GM19438 (cell line): ENCODE data around the gene SYNE3.

Experiments used
- ATAC-seq: cut with Tn5 transposase; IDR thresholded peaks from one replicate; pipeline ENCODE4 v1.9.1; 2021; ENCODE audit warnings: low read depth; ENCODE audit not compliant: unreplicated experiment

The SYNE3 gene

DNA sequence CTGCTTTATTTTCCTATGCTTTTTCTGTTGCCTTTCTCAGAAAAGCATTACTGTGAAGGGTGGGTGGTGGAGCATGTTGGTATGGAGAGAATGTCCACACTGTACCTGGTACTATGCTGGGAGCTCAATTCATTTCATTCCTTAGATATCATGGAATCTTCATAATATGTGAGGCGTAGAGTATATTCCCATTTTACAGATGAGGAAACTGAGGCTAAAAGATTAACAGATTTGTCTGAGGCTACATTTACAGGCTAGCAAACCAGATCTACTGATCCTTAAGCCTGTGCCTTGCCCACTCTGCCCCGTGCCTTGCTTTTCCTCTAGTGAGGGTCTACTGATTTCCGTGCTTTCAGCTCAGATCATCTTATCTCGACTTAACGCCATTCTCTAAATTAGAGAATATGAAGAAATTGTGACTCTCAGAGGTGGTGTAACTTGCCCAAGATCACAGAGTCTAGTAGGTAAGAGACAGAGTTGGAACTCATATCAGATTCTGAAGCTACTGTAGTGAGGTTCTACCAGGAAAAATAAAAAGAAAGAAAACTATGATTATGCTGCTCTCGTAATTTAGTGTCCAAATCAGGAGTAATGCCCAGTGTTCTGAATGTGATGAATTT, 23.9 kb upstream of the SYNE3 start:
- no peak for ATAC-seq

GRCh38 chr14:95538801-95539509, 22.5 kb upstream of the SYNE3 start:
- ATAC-seq: no peak

DNA sequence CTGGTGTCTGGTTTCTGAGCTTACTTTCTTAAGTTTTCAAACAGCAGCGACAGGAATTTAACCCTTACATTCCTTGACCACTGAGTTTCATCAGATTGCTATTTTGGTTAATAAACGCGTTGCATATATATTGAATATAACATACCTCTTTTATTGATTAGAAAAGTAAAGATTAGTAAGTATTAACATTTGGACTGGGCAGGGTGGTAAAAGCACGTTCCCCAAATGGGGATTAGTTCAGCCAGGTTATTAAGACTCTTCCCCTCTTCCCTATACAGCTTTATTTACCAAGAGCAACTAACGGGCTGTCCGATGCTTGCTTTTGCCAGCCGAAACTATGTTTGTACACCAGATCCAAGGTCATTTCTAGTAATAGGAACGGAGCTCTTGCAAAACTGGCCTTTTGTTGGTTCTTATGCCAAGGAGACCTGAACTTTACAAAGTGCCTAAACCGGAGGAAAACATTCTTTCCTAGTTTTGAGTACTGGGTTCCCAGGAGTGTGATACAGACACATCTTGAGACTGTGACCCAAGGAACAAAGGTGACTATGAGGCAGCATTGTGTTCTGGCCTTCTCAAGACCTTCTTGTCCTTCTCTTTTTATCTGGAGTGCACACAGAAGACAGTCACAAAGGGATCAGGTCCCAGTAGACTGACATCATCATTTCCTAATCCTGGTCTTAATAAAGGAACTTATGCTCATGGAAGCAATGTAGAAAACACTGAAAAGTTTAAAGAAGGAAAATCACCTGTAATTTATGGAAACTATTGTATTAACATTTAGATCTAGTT, 21.0 kb upstream of the SYNE3 start:
- no peak for ATAC-seq

DNA sequence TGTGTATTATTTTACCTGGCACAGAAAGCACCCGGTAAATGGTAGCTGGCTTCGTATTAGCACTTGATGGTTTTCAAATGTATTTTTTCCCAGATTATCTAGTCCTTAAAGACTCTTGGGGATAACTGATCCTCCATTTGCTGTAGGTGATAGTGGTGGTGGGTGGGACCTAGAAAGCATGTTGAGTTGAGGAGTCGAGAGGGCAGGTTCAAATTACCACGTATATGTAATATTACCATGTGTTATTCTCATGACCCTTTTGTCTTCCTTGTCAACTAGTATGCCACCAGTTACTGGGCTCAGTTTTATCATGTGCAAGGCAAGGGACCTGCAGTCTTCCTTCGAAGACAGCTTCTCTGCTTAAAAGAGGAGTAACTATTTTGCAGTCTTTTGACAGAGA, 20.2 kb upstream of the SYNE3 start:
- ATAC-seq: no peak

GRCh38 chr14:95536036-95536593, 19.7 kb upstream of the SYNE3 start:
- ATAC-seq: no peak

DNA sequence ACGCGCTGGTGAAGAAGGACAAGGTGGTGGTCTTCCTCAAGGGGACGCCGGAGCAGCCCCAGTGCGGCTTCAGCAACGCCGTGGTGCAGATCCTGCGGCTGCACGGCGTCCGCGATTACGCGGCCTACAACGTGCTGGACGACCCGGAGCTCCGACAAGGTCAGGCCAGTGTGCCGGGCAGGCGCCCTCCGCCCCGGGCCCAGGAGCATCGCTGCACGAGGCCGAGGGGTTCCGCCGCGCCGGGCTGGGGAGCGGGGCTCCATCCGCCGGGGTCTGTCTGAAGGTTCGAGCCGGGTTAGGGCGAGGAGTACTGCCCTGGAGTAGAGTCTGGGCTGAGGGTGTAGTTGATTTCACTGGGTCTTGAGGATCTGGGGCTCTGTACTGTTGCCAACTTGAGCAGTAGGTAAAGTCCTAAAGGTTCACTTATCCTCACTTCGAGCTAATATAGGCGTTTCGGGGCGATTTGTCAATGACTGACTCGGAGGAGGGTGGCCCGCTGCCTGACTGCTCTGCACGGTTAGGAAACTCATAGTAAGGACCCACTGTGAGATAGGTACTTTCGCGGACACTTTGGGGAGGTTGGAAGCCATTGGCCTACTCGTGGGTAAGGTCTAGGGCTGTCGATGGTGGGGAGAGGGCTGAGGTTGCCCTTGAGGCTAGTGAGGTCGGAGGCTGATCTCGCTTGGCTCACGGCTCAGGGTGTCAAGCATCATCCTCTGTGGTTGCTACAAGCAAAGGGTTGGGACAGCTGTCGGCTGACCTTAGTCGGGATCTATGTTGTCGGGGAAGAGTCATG, 19.0 kb upstream of the SYNE3 start:
- ATAC-seq: no peak

DNA sequence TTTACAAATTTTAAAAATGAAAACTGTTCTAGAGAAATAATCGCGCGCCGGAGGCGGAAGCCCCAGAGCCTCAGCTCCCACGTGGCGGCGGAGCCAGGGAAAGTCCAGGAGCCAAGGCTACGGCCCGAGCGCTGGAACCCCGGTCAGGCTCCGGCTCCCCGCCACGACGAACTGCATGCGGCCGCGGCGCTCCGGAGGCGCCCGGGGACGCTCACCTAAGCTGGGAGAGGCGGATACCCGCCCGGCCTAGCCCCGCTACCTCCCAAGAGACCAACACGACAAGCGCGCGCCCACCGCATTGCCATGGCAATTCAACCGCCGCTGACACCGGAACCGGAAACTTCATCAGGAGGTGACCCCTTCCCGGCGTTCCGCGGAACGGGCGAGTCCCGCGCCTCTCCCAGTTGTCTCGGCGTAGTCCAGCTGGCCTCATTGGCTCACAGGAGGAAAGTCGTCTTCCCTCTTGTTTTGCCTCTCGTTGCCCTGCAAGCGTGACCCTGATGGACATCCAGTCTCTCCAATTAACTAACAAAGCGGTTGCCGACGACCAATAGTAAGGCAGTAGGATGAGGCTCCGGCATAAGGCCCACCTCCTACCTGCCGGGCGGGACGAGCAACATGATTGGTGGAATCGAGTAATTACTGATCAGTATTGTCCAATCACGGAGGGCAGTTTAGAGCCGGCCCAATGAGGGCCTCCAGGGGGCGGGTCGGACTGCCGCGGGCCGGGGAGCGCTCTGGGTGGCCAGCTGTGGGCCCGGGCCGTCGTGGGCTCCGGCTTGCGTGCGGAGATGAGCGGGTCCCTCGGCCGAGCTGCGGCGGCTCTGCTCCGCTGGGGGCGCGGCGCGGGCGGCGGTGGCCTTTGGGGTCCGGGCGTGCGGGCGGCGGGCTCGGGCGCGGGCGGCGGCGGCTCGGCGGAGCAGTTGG, 18.1 kb upstream of the SYNE3 start, which contains the start of gene GLRX5:
Gene GLRX5 (plus strand): TSS at position 752 of the 927 bp plus-strand sequence. CDS start 40 bp downstream, at position 792.
- ATAC-seq: peak; percentile 90

DNA sequence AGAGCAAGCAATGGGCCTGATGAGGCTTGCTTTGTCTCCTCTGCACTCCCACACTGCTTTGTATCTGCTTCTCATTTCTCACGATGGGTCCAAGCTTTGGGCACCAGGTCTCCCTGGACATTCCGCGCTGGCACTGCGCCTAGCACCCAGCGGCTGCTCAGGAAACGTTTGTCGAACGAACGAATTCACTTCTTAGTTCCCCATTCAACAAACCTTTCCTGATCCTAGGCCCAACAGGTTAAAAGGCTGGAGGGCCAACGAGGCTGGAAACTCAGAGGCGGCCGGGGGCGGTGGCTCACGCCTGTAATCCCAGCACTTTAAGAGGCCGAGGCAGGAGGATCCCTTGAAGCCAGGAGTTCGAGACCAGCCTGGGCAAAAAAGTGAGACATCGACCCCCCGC, 17.4 kb upstream of the SYNE3 start:
- ATAC-seq: no peak

GRCh38 chr14:95533391-95533821, 17.0 kb upstream of the SYNE3 start:
- ATAC-seq: no peak

GRCh38 chr14:95531969-95532368, 15.5 kb upstream of the SYNE3 start:
- ATAC-seq: no peak

GRCh38 chr14:95531473-95531872, 15.0 kb upstream of the SYNE3 start:
- no peak for ATAC-seq

- no peak for ATAC-seq
These were observed 14.2 kb upstream of the SYNE3 start for GRCh38 chr14:95530473-95531276.

DNA sequence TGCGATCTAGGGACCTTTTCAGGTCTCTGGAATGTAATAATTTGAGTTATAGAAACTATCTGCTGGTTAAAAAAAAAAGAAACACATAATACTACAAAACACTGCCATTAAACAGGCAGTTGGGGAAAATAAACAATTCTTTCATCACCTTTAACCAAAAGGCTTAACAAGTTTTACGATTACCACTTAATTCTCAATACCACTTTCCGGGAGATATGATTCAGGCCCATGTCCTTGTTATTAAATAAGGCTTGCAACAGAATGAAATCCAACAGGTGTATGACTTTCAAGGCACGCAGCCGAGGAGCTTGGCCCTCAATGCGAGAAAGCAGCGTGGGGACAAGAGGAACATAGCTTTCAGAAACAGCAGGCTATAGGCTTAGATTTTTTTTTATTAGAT, 12.8 kb upstream of the SYNE3 start:
- ATAC-seq: no peak

DNA sequence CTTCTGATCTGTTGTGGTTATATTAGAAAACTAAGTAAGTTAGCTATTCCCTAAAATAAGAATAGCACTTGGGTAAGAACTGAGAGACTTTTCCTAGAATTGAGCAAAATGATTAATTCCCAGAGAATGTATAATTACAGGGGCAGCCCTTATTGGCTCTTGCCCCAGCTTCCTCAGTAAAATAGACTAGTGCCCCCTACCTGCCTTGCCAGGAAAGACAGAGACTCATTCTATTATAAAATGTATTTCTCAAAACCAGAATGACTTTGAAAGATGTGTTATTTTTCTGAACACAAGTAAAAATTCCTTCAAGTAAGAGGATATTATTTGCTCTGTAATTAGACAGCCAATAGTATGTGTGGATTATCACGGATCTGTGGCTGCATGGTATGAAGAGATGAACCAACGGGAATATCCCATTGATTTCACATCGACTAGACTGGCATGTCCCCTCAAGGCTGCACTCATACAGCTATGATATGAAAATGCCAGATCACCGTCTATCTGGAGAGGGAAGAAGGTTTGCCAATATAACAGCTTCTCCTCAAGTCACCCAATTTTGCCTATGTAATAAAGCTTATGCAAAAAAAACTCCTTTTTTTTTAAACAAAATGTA, 11.0 kb upstream of the SYNE3 start:
- ATAC-seq: no peak

DNA sequence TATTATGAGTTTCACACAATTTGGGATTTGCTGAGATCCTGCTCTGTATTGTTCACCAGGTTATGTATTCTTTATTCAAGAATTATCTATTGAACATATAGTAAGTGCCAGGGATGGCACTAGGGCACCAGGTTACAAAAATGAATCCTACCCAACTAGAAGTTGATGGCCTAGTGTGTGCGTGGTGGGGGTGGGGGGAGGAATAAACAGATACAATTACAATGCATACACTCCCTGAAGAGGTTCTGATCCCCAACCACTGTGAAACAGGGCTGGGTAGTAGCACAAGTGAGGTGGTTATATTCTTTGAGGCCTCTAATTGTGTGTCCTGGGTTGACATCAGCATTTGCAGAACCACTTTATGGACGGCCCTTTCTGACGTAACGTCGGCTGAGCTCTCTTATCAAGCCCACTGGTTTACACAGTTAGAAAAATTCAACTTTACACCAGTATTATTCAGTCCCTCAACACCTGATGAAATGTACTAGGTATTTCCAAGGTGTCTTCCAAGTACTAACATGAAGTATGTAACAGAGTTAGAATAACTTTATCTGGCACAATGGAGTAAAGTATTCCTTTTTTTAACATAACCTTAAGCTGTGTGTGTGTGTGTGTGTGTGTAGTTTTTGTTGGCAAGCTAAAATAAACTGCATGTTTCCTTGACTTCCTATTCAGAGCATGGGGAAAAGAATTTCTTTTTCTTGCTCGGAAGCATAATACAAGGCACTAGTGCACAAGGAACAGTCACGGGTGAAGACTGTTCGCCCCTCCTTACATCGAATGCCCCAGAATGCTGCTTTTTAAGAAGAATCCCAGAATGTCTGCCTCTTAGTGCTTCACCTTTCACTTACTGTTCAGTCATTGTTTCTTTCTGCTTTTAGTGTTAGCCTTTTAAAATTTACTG, 10.3 kb upstream of the SYNE3 start:
- no peak for ATAC-seq

GRCh38 chr14:95525999-95526398, 9.5 kb upstream of the SYNE3 start:
- ATAC-seq: no peak
